NCI-H2107 treated with DMSO at 0.1 percent for 48 hours (cell line): Measurements from ENCODE around the gene DPP10.
A peak's percentile ranks its signal among the peaks of the same experiment; 100 is the strongest.

Experiments used
- DNase-seq: peaks from one replicate; lab custom pipeline; 2025; ENCODE audit not compliant: unreplicated experiment; lab: John Stamatoyannopoulos, UW

Gene DPP10

DNA sequence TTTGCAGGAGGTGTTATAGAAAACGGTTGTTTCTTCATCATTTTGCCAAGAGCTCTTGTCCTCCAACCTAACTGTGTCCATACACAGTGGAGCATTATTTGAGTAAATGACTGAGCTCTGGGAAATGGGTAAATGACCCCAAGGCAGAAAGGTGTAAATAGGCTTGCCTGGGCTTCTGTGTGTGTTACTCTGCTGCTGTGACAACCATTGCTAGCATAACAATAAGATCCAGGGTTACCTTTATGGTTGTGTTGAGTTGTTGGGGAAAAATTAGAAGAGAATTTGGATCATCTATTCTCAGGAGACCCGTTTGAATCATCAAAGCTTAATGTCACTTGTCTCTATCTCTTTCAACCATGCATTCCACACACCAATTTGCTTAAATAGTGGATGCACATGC, 672.7 kb downstream of the DPP10 start:
- DNase-seq: no peak

DNA sequence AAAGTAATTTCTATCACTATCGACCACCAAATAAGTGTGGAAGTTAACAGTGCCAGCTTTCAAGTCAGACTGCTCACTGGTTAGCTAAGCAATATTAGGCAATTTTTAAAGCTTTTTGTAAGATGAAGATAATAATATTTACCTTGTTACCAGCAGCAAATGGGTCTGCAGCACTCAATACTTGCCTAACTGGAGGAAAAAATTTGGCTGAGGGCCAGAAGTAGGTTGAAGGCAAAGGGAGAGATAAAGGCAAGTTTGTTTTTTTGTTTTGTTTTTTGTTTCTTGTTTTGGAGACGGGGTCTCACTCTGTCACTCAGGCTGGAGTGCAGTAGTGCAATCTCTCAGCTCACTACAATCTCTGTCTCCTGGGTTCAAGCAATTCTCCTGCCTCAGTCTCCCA, 675.9 kb downstream of the DPP10 start:
- DNase-seq: no peak

DNA sequence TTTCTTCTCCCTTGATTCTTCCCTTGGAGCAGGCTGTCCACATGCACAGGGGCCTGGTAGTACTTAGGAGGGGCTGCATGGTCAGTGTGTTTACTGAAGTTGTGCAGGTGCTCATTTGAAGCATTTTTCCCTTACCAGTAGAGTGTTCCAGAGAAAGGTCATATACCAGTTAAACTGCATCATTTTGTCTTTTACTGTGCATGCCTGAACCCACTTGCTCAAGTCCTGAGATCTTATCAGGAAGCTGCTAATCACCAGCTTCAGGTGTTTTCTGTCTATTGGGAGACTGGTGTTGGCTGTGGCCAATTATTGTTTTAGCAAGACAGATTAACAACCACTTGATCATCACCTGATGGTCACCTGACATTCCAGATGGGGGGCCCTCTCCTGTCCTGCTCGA, 676.6 kb downstream of the DPP10 start:
- DNase-seq: no peak

- DNase-seq: no peak
Measured at GRCh38 chr2:115122701-115123100, 680.3 kb downstream of the DPP10 start.

- DNase-seq: no peak
Measured at GRCh38 chr2:115124817-115125216, 682.4 kb downstream of the DPP10 start.

DNA sequence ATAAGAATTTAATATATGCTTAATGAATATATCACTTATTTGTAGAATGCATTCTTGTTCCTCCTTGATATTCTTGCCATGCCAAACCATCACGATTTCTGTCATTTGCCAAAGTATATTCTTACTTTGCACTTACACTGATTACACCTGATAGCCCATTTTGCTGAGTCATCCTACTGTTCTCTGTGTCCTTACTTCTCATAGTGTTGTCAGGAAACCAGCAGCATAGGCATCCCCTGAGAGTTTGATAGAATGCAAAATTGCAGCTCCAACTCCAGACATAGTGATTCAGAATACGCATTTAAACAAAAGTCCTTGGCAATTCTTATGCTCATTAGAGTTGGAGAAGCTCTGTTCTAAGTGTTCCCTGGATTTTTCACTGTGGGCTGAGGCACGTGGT, 687.1 kb downstream of the DPP10 start:
- no peak for DNase-seq

- peak; percentile 26 for DNase-seq
Measured at GRCh38 chr2:115160531-115161080, 718.2 kb downstream of the DPP10 start.

DNA sequence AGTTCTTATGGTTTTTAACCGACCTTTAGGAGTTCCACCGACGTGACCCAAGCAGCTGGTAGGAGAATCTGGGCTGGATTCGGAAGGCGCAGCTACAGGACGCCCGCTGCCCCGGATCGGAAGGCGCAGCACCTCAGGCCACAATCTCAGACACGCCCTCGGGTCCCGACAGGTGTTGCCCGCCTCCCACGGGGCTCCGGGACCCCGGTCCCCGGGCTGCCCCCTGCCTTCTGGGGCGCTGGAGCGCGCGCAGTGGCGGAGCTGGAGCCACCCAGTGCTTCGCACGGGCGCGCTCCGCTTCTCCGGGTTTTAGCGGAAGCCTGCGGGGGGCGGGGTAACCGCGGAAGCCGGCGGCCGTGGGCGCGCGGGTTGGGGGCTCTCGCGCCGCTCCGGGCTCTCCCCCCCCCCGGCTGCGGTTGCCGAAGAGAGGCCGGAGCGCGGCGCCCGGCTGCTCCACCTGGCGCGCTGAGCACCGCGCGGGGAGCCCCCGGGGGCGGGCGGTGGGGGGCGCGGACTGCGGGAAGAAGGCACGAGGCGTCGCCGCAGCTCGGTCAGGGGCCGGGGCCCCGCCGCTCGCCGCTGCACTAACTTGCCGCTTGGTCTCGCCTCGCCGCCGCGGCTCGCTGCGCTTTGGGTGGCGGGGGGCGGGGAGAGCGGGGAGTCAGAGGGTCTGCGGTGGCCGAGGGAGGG, 718.8 kb downstream of the DPP10 start:
- peak; percentile 36 for DNase-seq

GRCh38 chr2:115161771-115162493, 719.5 kb downstream of the DPP10 start:
- DNase-seq: peak; percentile 24

- DNase-seq: no peak
Measured at GRCh38 chr2:115162494-115163293, 720.3 kb downstream of the DPP10 start.

DNA sequence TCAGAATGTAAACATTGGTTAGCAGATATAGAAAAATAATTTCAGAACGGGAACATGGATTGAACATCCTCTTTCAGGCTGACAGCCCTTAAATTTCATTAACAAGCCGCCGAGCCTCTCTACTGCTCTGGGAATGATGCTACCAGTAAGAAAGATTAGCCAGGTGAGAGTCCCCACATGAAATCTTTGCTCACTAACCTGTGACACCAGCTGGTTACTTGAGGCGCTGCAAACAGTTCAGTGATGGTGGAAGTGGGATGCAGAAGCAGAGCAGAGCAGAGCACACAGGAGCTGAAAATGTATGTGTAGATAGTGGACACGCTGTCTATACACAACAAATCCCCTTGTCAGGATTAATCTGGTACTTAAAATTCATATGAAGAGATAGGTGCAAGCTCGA, 721.1 kb downstream of the DPP10 start:
- peak; percentile 35 for DNase-seq

DNA sequence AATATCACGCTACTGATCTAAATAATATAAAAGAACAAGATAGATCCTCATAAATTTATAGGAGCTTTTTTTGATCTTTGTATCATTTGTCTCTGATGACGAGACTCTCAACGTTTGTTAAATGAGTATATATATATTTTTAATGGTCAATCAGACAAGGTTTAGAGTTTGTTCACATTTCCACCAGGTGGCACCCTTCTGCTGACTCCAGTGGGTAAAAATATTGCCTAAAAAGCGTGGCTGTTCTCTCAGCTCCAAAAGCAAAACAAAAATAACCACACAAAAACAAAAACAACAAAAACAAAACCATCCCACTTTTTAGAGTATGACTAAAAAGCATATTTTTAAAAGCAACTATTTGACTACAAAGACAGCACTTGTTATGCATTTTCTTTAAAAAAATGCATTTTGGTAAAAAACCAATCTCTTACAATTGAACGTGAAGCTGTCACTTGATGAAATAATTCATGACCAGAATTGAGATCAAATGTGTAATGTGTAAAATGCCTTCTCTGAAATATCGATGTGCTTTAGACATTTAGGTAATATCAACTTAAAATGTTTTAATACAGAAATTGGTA, 723.2 kb downstream of the DPP10 start:
- DNase-seq: peak; percentile 76

DNA sequence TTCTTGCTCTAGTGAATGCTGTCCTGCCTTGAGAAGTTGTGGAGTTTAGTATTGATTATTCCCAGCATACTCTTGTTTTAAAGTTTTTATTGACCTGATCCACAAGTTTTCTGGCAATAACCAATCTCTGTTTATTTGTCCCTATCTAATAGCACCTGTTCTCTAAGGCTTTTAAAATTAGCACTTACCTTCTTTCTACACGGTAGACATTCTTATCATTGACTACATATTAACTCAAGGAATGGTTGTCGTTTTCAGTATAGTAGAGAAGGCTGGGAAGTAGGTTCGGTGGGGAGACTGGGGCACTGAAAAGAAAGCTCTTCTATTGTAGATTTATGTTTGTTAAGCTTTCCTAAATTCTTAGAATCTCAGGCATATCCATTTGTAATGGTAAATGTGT, 726.0 kb downstream of the DPP10 start:
- DNase-seq: no peak

DNA sequence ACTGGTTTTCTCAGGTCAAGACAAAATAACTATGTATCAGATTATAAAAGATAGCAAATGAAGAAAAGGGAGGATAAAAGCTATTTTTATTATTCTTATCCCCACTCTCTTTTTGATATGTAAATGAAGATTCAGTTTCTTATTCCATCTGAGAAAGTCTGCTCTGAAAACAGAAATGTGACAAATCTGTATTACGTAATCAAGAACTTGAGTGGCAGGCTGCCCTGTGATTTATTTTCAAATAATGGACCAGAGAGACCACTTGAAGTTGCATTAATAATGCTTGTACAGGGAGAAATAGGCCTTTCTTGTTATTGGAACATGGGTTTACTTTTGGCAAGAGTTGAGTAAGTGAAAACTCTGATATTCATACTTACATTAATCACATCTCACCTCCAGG, 727.4 kb downstream of the DPP10 start:
- no peak for DNase-seq

DNA sequence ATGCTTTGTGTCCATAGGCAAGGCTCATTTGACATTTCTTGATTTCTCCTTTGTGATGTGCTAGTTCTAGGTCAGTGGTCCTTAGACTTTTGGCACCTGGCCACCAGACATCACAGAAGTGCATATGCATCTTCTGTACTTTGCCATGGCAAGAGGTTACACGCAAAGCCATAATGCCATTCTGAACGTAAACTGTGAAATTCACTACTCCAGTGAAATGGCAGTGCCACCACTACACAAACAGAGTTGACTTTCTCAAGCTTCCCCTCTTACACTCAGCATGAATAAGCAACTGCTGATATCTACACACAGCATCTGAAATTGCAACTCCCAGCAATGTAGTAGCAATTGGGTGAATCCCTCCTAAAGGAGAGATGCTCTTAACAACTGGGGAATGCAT, 729.3 kb downstream of the DPP10 start:
- DNase-seq: no peak

DNA sequence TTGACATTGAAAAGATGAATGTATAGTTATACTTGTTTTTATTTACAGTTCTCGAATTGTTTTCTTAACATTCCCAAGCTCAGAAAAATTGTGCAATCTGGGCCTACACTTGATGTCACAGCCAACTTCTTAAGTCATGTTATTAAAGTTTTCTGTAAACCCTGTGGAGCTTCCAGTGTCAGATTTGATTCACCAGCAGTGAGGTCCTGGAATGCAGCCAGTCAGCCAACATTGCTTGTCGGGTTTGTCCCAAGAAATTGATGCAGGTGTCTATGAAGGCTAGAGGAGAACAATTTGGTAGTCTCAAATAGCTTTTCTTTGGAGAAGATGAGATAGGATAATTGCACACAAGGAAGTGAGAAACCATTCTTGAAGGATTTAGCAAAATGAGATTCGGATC, 732.2 kb downstream of the DPP10 start:
- no peak for DNase-seq

DNA sequence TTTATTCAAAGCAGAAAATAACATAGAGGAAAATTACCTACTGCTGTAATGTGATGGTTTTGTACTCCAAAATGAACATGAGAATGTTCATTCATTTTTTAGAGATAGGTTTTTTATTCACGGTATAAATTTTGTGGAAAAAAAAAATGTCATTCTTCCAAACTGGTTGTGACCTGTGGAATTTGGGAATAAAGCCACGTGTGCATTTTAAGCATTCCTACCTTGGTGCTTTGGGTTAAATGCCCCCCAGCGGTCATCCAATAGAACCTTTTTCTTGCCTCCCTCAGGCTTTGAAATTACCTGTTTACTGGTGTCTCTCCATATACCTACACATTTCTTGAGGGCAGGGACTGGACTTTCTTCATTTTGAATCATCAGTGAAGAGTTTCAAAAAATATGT, 740.7 kb downstream of the DPP10 start:
- no peak for DNase-seq

DNA sequence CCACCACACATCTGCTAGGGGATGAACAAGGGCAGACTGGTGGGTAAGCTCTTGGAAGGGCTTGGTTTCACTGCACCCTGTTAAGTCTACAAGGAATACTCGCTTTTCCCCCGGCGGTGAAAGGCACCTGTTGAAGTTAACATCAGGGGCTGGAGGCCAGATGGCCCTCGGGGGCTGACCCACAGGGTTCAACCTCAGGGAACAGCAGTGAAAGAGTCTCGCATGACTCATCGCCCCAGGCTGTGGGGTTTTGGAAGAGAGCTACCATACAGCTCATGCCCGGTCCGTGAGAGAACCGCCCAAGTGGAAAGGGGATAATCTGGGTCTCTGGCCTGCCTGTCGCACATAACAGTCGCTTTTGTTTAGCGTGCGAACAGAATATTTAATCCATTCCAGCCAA, 748.0 kb downstream of the DPP10 start:
- no peak for DNase-seq

DNA sequence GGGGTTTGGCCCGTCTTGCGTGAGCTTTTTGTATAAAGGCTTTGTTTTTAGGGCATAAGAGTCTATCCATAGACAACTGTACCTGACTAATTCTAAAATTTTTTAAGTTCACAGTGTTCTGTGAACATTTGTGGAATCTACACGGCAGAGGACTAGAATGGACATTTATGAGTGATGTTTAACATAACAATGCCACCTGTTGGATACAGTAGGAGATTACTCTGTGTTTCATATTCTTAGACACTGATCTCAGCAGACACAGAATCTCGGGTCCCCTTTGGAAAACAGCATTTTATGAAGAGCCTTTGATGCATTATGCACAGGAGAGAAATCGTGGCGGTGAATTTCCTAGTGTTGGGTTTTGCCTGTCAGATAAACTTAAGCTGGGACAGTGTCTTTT, 752.2 kb downstream of the DPP10 start:
- DNase-seq: no peak

DNA sequence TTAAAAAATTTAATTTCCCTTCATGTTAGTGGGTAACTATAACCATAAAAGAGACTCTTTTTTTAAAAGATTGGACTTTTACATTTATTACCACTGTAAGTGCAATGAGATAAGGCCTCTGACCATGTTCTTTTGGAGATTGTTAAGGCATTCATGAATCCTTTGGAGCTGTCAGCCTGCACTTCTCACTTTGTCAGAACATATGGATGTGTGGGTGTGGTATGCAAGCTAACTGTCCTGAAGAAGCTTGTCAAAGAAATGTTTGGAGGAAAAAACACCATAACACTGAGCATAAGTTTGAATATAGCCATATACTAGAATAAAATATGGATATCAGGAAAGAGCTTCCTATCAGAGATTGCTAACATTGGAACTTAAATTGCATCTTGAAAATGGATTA, 754.1 kb downstream of the DPP10 start:
- no peak for DNase-seq

- DNase-seq: no peak
Measured at GRCh38 chr2:115199966-115200365, 757.5 kb downstream of the DPP10 start.
